HepG2 (cell line): Measurements from ENCODE around the gene HACL1. TPM values are rescaled to one million over a fixed set of nuclear protein-coding genes. Genes with fewer than 3 reads are reported as not detected.

Source experiments
- CREB1 ChIP-seq, 2 experiments: fragments of 450-650 bp in 1 of 2; IDR thresholded peaks; 2 replicates each; pipeline ENCODE4 v1.6.1; 2016 to 2017; ENCODE audit warnings: control low read depth in 1 of 2, mild to moderate bottlenecking in 1 of 2, missing compliant biosample characterization in 1 of 2, missing genetic modification characterization in 1 of 2
- HNRNPL ChIP-seq: fragments of 200-400 bp; formaldehyde crosslinking; IDR thresholded peaks from 2 replicates; pipeline ENCODE4 v1.6.1; 2017; ENCODE audit warnings: mild to moderate bottlenecking, low read depth, low read length
- MAZ ChIP-seq, 2 experiments: sonication (generic) in 1 of 2; formaldehyde crosslinking in 1 of 2; IDR thresholded peaks; 2 replicates each; pipeline versions ENCODE4 v1.5.0 to v1.6.1; 2012 to 2020; ENCODE audit warnings: low read depth in 2 of 2, mild to moderate bottlenecking in 2 of 2, borderline replicate concordance in 1 of 2, improper control_type of control experiment in 1 of 2, low read length in 1 of 2, missing genetic modification reagents in 1 of 2, moderate library complexity in 1 of 2
- MXI1 ChIP-seq: IDR thresholded peaks from 3 replicates; pipeline ENCODE4 v1.6.1; 2012; ENCODE audit warnings: low read depth, low read length, inconsistent platforms, borderline replicate concordance
- MZF1 ChIP-seq: sonication (generic); formaldehyde crosslinking; IDR thresholded peaks from 2 replicates; pipeline ENCODE4 v1.8.1; 2023; ENCODE audit warnings: mild to moderate bottlenecking, missing genetic modification reagents, borderline replicate concordance
- NR2C2 ChIP-seq: sonication (generic); formaldehyde crosslinking; IDR thresholded peaks from 2 replicates; pipeline ENCODE4 v1.4.0; 2020; ENCODE audit warnings: missing genetic modification reagents, mild to moderate bottlenecking, moderate library complexity, borderline replicate concordance
- SOX6 ChIP-seq, 2 experiments: fragments of 450-650 bp in 1 of 2; sonication (generic) in 1 of 2; formaldehyde crosslinking in 1 of 2; IDR thresholded peaks; 2 replicates each; pipeline versions ENCODE4 v1.4.0 to v1.6.1; 2017 to 2020; ENCODE audit warnings: antibody characterized with exemption in 1 of 2, mild to moderate bottlenecking in 1 of 2, missing genetic modification reagents in 1 of 2
- SP2 ChIP-seq: sonication (generic); formaldehyde crosslinking; IDR thresholded peaks from 2 replicates; pipeline ENCODE4 v1.5.1; 2020; ENCODE audit warnings: mild to moderate bottlenecking, missing genetic modification reagents
- TOE1 ChIP-seq: sonication (generic); formaldehyde crosslinking; IDR thresholded peaks from 2 replicates; pipeline ENCODE4 v1.4.0; 2020; ENCODE audit warnings: mild to moderate bottlenecking, missing genetic modification reagents
- ZEB1 ChIP-seq: IDR thresholded peaks from 2 replicates; pipeline ENCODE4 v1.6.1; 2012; ENCODE audit warnings: mild to moderate bottlenecking, low read depth, inconsistent platforms; ENCODE audit not compliant: insufficient replicate concordance
- ZNF615 ChIP-seq: sonication (generic); formaldehyde crosslinking; IDR thresholded peaks from 2 replicates; pipeline ENCODE4 v1.5.0; 2020; ENCODE audit warnings: mild to moderate bottlenecking, missing genetic modification reagents, borderline replicate concordance
- polyA plus RNA-seq, 8 experiments: library from polyadenylated mRNA; depleted of rRNA in 3 of 8; stranded (reverse) in 7 of 8; unstranded in 1 of 8; fragments of >200 nt; fragmentation: Illumina TruSeq in 4 of 8; extraction: Trizol in 4 of 8; gene quantifications; 2 replicates each; pipeline versions ENCODE4 v1.2.1 to v1.2.3, GENCODE V29; 2011 to 2016; ENCODE audit warnings: low read depth in 4 of 8, missing spikeins in 1 of 8, mixed read lengths in 1 of 8; ENCODE audit not compliant: insufficient read depth in 1 of 8
- total RNA-seq, 5 experiments: library from RNA; depleted of rRNA; stranded (reverse); fragments of >200 nt; fragmentation: Illumina TruSeq; extraction: Trizol; gene quantifications; 2 replicates each; pipeline ENCODE4 v1.2.3, GENCODE V29; 2016; ENCODE audit warnings: low read depth in 1 of 5
- TF ChIP-seq, protein P1 (sequence below): sonication (generic); formaldehyde crosslinking; IDR thresholded peaks from 2 replicates; pipeline ENCODE4 v1.4.0; 2020; ENCODE audit warnings: missing genetic modification reagents, mild to moderate bottlenecking, borderline replicate concordance
- TF ChIP-seq, protein P2 (sequence below): sonication (generic); formaldehyde crosslinking; IDR thresholded peaks from 2 replicates; pipeline ENCODE4 v1.5.0; 2020; ENCODE audit warnings: mild to moderate bottlenecking, low read depth, missing genetic modification reagents, borderline replicate concordance
- TF ChIP-seq, protein P3 (sequence below): IDR thresholded peaks from 2 replicates; pipeline ENCODE4 v1.6.1; 2012; ENCODE audit warnings: inconsistent platforms

HACL1 gene
- total and polyA plus RNA-seq, 2 of the 13 experiments (the other 11 are each of a cell fraction or from before 2014, with no cell fraction given): 22.1 to 25.7 TPM

DNA sequence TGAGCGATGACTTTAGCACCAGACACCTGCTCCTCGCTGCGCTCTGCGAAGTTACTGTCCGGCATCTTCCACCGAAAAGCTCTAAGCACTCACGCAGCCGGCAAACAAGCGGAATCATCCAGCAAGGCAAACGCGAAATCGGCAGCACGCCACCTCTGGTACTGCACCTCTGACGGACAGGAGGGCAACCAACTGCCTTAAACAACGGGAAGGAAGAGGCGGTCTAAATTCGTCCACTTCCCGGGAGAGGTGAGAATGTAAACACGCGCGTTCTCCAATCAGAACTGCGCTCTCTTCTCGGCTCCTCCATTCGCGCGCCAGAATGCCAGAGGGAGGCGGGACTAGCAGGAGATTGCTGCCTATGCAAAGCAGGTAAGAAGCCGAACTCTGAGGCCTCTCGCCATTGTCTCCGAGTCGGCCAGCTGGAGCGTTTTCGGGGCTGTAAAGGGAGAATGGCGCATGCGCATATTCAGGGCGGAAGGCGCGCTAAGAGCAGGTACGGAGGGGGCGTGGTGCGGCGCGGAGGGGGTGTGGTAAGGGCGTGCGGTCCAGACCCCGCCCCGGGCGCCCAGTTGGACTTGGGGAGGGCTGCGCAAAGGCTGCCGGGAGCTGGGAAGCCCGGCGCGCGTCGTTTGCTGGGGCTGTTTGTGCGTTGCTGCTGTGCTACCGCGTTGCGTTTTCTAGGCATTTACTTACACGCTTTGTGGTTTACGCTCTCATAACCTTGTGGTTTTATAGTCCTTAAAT lies at the start of gene HACL1, which contains the start of gene BTD (continued):
- TF ChIP-seq, protein P1, sequence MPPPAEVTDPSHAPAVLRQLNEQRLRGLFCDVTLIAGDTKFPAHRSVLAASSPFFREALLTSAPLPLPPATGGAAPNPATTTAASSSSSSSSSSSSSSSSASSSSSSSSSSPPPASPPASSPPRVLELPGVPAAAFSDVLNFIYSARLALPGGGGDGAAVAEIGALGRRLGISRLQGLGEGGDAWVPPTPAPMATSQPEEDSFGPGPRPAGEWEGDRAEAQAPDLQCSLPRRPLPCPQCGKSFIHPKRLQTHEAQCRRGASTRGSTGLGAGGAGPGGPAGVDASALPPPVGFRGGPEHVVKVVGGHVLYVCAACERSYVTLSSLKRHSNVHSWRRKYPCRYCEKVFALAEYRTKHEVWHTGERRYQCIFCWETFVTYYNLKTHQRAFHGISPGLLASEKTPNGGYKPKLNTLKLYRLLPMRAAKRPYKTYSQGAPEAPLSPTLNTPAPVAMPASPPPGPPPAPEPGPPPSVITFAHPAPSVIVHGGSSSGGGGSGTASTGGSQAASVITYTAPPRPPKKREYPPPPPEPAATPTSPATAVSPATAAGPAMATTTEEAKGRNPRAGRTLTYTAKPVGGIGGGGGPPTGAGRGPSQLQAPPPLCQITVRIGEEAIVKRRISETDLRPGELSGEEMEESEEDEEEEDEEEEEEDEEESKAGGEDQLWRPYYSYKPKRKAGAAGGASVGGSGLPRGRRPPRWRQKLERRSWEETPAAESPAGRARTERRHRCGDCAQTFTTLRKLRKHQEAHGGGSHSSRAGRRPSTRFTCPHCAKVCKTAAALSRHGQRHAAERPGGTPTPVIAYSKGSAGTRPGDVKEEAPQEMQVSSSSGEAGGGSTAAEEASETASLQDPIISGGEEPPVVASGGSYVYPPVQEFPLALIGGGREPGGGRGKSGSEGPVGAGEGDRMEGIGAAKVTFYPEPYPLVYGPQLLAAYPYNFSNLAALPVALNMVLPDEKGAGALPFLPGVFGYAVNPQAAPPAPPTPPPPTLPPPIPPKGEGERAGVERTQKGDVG (CRISPR knock-in tag): no peak; the same call in 1 of the 2 replicates
- TF ChIP-seq CREB1 (IDR thresholded peaks at IDR 0.05) (peak; percentile 70), CREB1 (CRISPR knock-in tag; IDR thresholded peaks at IDR 0.05) (peak; percentile 77), ZNF615 (no peak; the same call in 1 of the 2 replicates), SP2 (CRISPR knock-in tag) (peak; percentile 100), MXI1 (peak; percentile 73; the same call in 2 of the 3 replicates), SOX6 (IDR thresholded peaks at IDR 0.05) (no peak), SOX6 (CRISPR knock-in tag; IDR thresholded peaks at IDR 0.05) (peak; percentile 95), HNRNPL (no peak), TOE1 (no peak; the same call in 1 of the 2 replicates), ZEB1 (peak; percentile 32), NR2C2 (CRISPR knock-in tag) (peak; percentile 81), MZF1 (CRISPR knock-in tag) (no peak), MAZ (IDR thresholded peaks at IDR 0.05; ENCODE audit: borderline replicate concordance, low read depth, low read length) (peak; percentile 29; the same call in 1 of the 2 replicates), MAZ (CRISPR knock-in tag; IDR thresholded peaks at IDR 0.05; ENCODE audit: low read depth) (peak; percentile 55)
- TF ChIP-seq, protein P2, sequence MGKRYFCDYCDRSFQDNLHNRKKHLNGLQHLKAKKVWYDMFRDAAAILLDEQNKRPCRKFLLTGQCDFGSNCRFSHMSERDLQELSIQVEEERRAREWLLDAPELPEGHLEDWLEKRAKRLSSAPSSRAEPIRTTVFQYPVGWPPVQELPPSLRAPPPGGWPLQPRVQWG (CRISPR knock-in tag): no peak
- TF ChIP-seq, protein P3, sequence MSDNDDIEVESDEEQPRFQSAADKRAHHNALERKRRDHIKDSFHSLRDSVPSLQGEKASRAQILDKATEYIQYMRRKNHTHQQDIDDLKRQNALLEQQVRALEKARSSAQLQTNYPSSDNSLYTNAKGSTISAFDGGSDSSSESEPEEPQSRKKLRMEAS: peak; percentile 82; the same call in 1 of the 2 replicates
